AG10803 (cell line): ENCODE measurements around the gene NEDD4L.

Experiments
- DNase-seq: peaks from one replicate; pipeline ENCODE4 v3.0.0; 2010; ENCODE audit warnings: low read depth
- H3K4me3 ChIP-seq: 2 replicates; pipeline ENCODE4 v1.5.1; 2011; ENCODE audit warnings: mild to moderate bottlenecking, low read length, control low read depth
- TF ChIP-seq, protein P1 (sequence below): conservative IDR thresholded peaks from 2 replicates; pipeline ENCODE4 v1.5.1; 2011; ENCODE audit warnings: mild to moderate bottlenecking, low read length, control low read depth, inconsistent platforms

The NEDD4L gene

DNA sequence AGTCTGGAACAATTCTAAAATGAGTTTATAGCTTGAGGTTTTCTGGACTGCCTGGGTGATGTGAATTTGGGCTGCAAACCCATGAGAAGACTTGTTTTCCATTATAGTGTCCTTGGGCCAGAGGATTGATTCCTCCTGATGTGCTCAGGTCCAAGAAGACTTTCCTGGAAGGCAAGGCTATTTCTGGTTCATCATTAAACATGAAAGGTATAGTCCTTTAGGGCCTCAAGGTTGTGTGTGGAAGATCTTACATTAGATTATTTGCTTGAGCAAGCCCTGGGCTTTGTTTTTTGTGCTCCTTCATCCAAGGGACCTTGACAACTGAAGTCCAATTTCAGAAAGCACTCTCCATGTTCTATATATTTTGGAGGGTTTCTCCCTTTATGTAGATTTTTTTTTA is 26.8 kb upstream of the NEDD4L start:
- TF ChIP-seq, protein P1, sequence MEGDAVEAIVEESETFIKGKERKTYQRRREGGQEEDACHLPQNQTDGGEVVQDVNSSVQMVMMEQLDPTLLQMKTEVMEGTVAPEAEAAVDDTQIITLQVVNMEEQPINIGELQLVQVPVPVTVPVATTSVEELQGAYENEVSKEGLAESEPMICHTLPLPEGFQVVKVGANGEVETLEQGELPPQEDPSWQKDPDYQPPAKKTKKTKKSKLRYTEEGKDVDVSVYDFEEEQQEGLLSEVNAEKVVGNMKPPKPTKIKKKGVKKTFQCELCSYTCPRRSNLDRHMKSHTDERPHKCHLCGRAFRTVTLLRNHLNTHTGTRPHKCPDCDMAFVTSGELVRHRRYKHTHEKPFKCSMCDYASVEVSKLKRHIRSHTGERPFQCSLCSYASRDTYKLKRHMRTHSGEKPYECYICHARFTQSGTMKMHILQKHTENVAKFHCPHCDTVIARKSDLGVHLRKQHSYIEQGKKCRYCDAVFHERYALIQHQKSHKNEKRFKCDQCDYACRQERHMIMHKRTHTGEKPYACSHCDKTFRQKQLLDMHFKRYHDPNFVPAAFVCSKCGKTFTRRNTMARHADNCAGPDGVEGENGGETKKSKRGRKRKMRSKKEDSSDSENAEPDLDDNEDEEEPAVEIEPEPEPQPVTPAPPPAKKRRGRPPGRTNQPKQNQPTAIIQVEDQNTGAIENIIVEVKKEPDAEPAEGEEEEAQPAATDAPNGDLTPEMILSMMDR: no peak
- no peak overlapping the region for H3K4me3 ChIP-seq
- DNase-seq: no peak

DNA sequence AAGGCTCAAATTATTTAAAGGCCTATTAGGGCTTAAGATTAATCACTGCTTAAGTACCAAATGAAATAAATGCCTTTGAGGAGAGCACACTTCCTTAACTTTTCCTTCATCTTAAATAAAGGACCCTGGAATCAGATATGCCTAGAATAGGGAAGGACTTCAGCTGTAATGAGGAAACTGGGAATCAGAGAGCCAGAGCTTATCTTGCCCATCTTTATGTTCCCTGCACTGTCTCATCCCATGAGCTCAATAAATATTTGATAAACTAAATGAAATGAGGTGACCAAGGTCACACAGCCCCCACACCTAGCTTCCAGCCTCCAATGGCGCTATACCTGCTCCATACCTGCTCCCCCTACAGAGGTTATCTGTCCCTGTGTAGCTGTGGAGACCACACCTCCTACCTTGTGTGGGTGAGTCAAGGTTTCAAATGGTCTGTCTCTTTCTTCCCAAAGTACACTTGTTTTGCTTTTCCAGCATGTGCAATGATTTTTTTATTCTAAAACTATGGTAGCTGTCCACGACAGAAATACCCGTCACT is 23.4 kb upstream of the NEDD4L start:
- TF ChIP-seq, protein P1: no peak
- no peak overlapping the region for H3K4me3 ChIP-seq
- DNase-seq: no peak

DNA sequence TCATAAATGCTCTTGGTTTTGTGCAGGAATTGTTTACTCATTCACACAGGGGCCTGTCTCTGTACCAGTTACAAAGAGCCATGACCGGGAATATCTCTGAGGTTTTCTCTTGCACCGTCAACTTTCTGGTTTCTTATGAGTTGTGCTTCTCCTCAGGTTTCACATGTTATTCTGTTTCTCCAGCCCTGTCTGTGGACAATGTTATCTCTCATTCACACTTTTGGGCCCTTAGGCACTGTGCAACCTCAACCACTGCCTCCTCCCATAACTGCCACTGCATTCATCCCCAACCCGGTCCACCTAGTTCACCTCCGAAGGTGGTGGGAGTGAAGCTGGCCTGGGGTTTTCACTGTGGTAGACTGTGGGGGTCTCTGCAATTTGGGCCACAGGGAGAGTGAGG is 22.5 kb upstream of the NEDD4L start:
- no peak for DNase-seq
- TF ChIP-seq, protein P1: no peak
- H3K4me3 ChIP-seq: no peak overlapping the region

DNA sequence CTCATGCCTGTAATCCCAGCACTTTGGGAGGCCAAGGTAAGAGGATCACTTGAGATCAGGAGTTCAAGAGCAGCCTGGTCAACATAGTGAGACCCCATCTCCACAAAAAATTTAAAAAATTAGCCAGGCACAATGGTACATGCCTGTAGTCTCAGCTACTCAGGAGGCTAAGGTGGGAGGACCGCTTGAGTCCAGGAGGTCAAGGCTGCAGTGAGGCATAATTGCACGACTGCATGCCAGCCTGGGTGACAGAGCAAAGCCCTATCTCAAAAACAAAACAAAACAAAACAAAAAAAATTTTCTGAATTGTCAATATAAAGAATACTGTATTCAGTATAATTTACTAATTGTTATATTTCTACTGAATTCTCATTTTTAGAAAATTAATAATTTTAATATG is 20.9 kb upstream of the NEDD4L start:
- TF ChIP-seq, protein P1: no peak
- DNase-seq: no peak
- no peak overlapping the region for H3K4me3 ChIP-seq

DNA sequence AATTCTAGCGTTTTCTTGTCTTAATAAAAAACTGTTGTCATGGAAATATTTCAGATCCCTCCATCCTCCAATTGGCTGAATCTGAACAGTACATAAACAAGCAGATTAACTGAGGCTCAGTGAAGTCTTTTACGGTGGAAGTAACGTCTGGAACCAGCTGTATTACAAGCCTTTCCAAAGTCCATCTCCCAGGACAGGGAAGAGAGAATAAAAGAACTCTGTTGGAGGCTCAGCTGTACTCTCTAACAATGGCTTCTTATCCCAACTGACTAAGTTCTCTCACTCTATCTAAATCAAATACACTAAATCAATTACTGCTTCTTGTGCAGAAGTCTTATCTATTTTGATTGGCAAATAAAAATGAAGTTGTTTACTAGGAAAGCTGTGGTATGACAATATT is 19.9 kb upstream of the NEDD4L start:
- H3K4me3 ChIP-seq: no peak overlapping the region
- TF ChIP-seq, protein P1: no peak
- DNase-seq: no peak

DNA sequence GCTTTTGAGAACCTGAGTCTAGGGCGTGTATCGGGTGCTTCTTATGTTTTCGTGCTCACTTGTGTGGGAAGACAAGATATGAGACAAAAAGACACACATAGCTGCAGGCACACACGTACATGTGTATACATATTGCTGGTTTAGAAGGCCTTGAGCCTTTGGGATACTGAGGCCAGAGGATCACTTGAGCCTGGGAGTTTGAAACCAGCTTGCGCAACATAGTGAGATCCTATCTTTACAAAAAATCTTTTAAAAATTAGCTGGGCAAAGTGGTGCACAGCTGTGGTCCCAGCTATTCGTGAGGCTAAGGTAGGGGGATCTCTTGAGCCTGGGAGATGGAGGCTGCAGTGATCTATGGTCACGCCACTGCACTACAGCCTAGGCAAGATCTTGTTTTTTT is 18.8 kb upstream of the NEDD4L start:
- H3K4me3 ChIP-seq: no peak overlapping the region
- no peak for DNase-seq
- TF ChIP-seq, protein P1: no peak

DNA sequence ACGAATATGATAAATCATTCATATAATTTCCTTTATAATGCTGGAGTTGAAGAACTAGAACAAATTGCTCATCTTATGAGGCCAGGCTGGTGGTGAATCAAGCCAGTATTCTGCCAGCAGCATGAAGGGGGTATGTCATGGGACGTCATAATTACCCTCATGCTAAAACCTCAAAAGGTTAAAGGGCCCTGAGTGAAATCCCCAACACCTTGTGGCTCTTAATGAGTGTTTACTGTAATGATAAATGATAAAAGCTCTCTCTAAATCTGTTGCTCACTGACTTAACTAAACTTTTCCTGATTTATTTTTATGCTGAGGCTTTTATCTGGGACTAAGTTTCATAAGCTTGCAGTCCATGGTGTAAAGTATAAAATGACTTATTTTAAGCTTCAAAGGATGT is 18.3 kb upstream of the NEDD4L start:
- TF ChIP-seq, protein P1: no peak
- no peak overlapping the region for H3K4me3 ChIP-seq
- no peak for DNase-seq
